Measurements from ENCODE around the gene DCN.

Gene DCN

DNA sequence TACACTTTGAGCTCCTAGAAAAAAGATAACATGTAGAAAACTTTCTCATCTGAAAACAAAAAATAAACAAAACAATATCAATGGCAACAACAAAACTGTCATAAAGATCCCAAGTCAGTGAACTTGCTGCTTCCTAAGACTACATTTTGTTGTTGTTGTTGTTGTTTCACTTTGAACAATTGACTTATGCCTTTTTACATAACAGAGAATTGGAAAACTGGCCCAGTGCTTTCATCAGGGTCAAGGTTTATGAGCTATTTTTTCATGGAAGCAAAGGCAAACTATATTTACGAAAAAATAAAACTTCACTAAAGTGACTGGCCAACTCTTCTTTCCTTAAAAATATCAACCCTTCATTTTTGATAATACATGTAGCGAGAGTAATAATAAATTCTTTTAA lies 6.3 kb downstream of the DCN start:
- H3K27ac ChIP-seq (ENCODE audit: low read depth, low read length, severe bottlenecking), result no peak overlapping the region
- H3K4me3 ChIP-seq (ENCODE audit: extremely low read depth, insufficient read depth, low read length, poor library complexity, severe bottlenecking), result no peak overlapping the region
- no peaks in the 10 kb centered on the region for H3K9me3 ChIP-seq (ENCODE audit: control insufficient read depth, low read length)
- H3K4me1 ChIP-seq (ENCODE audit: control insufficient read depth, insufficient read depth, low read length, poor library complexity, severe bottlenecking), result no peaks in the 10 kb centered on the region
- no peaks in the 10 kb centered on the region for H3K36me3 ChIP-seq (ENCODE audit: control insufficient read depth, insufficient read depth, low read length)
- WGBS, 2 experiments (ENCODE audit: insufficient coverage in 2 of 2), result 60% methylated on average over 1 of the region's 2 CpGs; no CpG with 5 or more reads in 1 of the 2 experiments

DNA sequence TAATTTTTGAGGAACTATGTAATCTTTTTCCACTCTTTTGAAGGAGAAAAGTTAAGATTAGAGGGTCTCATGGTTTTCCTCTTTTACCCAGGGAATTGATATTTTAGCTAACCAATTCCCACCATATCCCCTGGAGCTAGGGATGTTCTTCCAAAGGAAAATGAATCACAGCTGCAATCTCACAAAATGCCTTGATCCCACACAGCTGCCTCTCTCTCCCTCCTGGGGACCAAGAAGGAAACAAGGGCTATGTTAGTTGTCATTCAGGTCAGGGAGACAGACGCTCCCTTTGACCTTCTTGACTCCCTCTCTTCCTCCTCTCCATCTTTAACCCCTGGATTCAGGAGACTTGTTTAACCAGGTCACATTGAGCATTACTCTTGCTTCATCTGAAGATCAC lies 9.5 kb downstream of the DCN start:
- H3K4me3 ChIP-seq (ENCODE audit: extremely low read depth, insufficient read depth, low read length, poor library complexity, severe bottlenecking), result no peak overlapping the region
- 57 to 60% methylated on average over 1 of the region's 1 CpG for WGBS, 2 experiments (ENCODE audit: insufficient coverage in 2 of 2)
- H3K4me1 ChIP-seq (ENCODE audit: control insufficient read depth, insufficient read depth, low read length, poor library complexity, severe bottlenecking), result no peaks in the 10 kb centered on the region
- H3K9me3 ChIP-seq (ENCODE audit: control insufficient read depth, low read length), result no peaks in the 10 kb centered on the region
- H3K36me3 ChIP-seq (ENCODE audit: control insufficient read depth, insufficient read depth, low read length), result no peaks in the 10 kb centered on the region
- no peak overlapping the region for H3K27ac ChIP-seq (ENCODE audit: low read depth, low read length, severe bottlenecking)

DNA sequence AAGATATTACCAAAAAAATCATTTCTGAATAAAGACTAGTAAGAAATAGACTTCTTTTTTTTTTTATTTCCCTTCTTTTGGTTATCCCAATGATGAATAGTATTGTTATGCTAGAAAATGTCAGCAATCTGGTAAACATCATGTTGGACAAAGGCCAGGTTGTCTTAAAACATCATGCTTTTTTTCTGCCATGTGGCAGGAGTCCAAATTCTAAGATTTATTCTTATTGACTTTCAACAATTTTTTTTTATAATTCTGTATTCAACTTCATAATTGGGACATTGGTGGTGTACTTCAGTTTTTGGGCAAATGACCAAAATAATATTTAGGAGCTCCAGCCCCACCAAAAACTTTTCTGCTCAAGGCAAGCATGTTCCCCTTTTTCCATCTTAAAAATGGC lies 10.5 kb downstream of the DCN start:
- no peaks in the 10 kb centered on the region for H3K9me3 ChIP-seq (ENCODE audit: control insufficient read depth, low read length)
- no peak overlapping the region for H3K4me3 ChIP-seq (ENCODE audit: extremely low read depth, insufficient read depth, low read length, poor library complexity, severe bottlenecking)
- H3K4me1 ChIP-seq (ENCODE audit: control insufficient read depth, insufficient read depth, low read length, poor library complexity, severe bottlenecking), result no peaks in the 10 kb centered on the region
- no peaks in the 10 kb centered on the region for H3K36me3 ChIP-seq (ENCODE audit: control insufficient read depth, insufficient read depth, low read length)
- no peak overlapping the region for H3K27ac ChIP-seq (ENCODE audit: low read depth, low read length, severe bottlenecking)

DNA sequence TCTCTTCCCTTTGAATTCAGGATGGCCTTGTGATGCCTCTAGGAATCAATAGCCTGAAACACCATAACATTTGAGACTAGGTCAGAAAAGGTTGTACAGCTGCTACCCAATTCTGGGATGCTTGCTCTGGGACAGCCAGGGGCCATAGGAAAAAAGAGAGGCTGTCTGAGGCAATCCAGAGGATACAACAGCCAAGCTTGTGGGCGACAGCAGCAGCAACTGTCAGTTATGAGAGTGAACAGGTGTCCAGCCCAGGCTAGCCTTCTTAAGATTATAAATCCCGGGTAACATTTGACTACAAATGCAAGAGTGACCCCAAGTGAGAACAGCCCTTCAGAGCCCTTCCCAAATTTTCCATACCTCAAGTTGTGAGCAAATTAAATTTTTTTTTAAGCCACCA lies 11.1 kb downstream of the DCN start:
- no peak overlapping the region for H3K27ac ChIP-seq (ENCODE audit: low read depth, low read length, severe bottlenecking)
- H3K36me3 ChIP-seq (ENCODE audit: control insufficient read depth, insufficient read depth, low read length), result no peaks in the 10 kb centered on the region
- no peaks in the 10 kb centered on the region for H3K4me1 ChIP-seq (ENCODE audit: control insufficient read depth, insufficient read depth, low read length, poor library complexity, severe bottlenecking)
- H3K9me3 ChIP-seq (ENCODE audit: control insufficient read depth, low read length), result no peaks in the 10 kb centered on the region
- no peak overlapping the region for H3K4me3 ChIP-seq (ENCODE audit: extremely low read depth, insufficient read depth, low read length, poor library complexity, severe bottlenecking)
- WGBS, 2 experiments (ENCODE audit: insufficient coverage in 2 of 2), result 93 to 94% methylated on average over 2 of the region's 2 CpGs

DNA sequence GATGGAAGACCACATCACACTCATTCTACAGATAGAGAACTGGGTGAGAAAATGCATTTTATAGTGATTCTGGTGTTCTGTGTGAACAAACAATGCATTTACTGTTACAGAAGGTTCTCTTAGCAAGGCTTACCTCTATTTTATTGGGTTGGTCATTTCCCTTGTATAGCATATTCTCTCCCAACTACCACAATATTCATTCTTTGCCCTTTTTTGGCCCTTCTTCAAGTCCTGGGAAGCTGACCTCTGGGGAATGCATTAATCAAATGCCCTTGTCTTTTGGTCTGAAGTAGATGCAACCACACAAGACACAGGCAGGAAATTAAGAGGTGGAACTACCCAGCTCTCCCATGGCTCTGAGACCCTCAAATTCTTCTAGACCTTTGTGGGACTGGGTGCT lies 19.5 kb downstream of the DCN start:
- Histone ChIP-seq H3K9me3 (ENCODE audit: control insufficient read depth, low read length) (no peaks in the 10 kb centered on the region), H3K36me3 (ENCODE audit: control insufficient read depth, insufficient read depth, low read length) (no peaks in the 10 kb centered on the region), H3K4me3 (ENCODE audit: extremely low read depth, insufficient read depth, low read length, poor library complexity, severe bottlenecking) (no peak overlapping the region), H3K4me1 (ENCODE audit: control insufficient read depth, insufficient read depth, low read length, poor library complexity, severe bottlenecking) (no peaks in the 10 kb centered on the region), H3K27ac (ENCODE audit: low read depth, low read length, severe bottlenecking) (no peak overlapping the region)

DNA sequence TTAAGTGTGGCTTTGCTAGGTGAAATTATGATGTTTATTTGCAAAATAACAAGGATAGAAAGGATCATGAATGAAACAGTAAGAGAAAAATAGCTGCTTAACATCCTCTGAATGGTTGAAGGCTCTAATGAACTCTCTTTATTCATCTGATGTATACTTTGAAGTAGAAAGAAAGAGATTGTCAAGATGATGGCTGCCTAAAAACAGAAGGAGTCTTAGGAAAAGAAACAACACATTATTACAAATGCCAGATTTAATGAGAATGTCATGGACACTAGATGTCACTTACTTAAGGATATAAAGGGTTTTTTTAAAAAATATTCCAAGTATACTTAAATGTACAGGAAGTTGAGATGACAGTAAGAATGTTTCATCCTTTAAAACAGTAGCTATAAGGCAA lies 21.6 kb downstream of the DCN start:
- H3K4me1 ChIP-seq (ENCODE audit: control insufficient read depth, insufficient read depth, low read length, poor library complexity, severe bottlenecking), result no peaks in the 10 kb centered on the region
- no peak overlapping the region for H3K27ac ChIP-seq (ENCODE audit: low read depth, low read length, severe bottlenecking)

DNA sequence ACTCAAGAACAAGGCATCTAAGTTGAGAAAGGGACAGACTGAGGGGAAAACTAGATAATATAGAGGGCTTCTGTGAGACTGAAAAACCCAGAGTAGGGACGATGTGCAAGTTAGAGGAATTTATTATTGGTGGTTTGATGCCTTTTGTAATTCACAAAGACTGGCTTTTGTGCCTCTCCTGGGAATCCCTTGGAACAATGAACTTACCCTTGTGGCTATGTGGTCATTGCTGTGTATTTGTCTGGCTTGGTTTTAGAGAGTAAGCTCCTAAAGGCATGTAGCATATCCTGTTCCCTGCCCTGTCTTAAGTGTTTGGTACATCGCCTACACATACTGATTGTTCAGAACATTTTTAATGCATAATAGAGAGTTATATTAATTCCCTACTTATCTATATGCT lies 26.6 kb downstream of the DCN start:
- no peak overlapping the region for H3K27ac ChIP-seq (ENCODE audit: low read depth, low read length, severe bottlenecking)

More for the DNA sequence above, 21.6 kb downstream of the DCN start:
- no peak overlapping the region for H3K4me3 ChIP-seq (ENCODE audit: extremely low read depth, insufficient read depth, low read length, poor library complexity, severe bottlenecking)
- H3K9me3 ChIP-seq (ENCODE audit: control insufficient read depth, low read length), result no peaks in the 10 kb centered on the region
- no peaks in the 10 kb centered on the region for H3K36me3 ChIP-seq (ENCODE audit: control insufficient read depth, insufficient read depth, low read length)

DNA sequence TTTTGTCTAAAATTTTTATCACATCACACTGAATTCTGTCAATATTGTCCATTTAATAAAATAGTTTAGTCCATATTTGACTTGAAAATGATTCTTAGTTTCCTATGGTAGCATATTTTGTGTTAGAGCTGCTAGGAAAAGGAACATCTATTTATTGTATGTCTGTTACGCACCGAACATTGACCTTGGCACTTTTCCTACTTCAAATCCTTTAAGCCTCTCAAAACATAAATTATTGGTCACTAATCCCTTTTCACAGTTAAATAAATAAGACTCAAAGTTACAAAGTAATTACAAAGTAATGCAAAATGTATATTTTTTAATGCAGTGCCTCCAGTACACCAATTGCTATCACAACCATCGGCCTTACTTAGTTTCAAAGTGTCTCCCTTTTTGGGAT lies 28.5 kb downstream of the DCN start:
- Histone ChIP-seq H3K4me3 (ENCODE audit: extremely low read depth, insufficient read depth, low read length, poor library complexity, severe bottlenecking) (no peak overlapping the region), H3K36me3 (ENCODE audit: control insufficient read depth, insufficient read depth, low read length) (no peaks in the 10 kb centered on the region), H3K9me3 (ENCODE audit: control insufficient read depth, low read length) (no peaks in the 10 kb centered on the region), H3K4me1 (ENCODE audit: control insufficient read depth, insufficient read depth, low read length, poor library complexity, severe bottlenecking) (no peaks in the 10 kb centered on the region), H3K27ac (ENCODE audit: low read depth, low read length, severe bottlenecking) (no peak overlapping the region)
- WGBS, 2 experiments (ENCODE audit: insufficient coverage in 2 of 2), result no CpG with 5 or more reads among the region's 3 CpGs

More for the DNA sequence above, 26.6 kb downstream of the DCN start:
- Histone ChIP-seq H3K9me3 (ENCODE audit: control insufficient read depth, low read length) (no peaks in the 10 kb centered on the region), H3K36me3 (ENCODE audit: control insufficient read depth, insufficient read depth, low read length) (no peaks in the 10 kb centered on the region), H3K4me1 (ENCODE audit: control insufficient read depth, insufficient read depth, low read length, poor library complexity, severe bottlenecking) (no peaks in the 10 kb centered on the region), H3K4me3 (ENCODE audit: extremely low read depth, insufficient read depth, low read length, poor library complexity, severe bottlenecking) (no peak overlapping the region)
- 29% methylated on average over 1 of the region's 2 CpGs; no CpG with 5 or more reads in 1 of the 2 experiments for WGBS, 2 experiments (ENCODE audit: insufficient coverage in 2 of 2)

DNA sequence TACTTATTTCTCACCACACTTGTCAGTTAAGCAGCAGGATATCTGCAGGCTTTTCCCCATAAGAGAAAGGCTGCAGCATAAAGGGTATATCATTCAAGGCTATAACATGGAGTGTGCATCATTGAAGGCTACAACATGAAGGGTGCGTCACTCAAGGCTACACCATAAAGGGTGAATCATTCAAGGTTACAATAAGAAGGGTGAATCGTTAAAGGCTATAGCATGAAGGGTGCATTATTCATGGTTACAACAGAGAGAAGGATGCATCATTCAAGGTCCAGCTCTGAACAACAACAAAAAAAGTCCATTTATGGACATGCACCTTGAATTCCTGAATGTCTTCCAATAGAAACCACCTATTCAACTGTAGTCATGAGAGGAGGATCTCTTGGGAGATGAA lies 38.6 kb downstream of the DCN start:
- H3K27ac ChIP-seq (ENCODE audit: low read depth, low read length, severe bottlenecking), result no peak overlapping the region

DNA sequence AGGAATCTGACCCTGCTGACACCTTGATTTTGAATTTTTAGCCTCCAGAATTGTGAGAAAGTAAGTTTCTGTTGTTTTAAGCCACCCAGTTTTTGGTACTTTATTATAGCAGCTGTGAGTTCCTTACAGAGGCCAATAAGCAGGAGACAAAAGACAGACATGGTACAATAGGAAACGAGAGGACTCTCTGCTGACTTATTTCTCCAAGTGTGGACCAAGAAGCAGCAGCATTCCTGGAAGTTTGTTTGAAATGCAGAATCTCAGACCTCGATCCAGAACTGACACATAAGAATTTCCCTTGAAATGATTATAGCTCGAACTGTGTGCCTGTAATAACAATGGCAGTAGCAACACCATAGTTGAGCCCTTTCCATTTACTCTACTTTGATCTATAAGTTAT lies 39.4 kb downstream of the DCN start:
- Histone ChIP-seq H3K4me3 (ENCODE audit: extremely low read depth, insufficient read depth, low read length, poor library complexity, severe bottlenecking) (no peak overlapping the region), H3K4me1 (ENCODE audit: control insufficient read depth, insufficient read depth, low read length, poor library complexity, severe bottlenecking) (peaks cover 34% of the 10 kb centered on the region), H3K9me3 (ENCODE audit: control insufficient read depth, low read length) (no peaks in the 10 kb centered on the region), H3K36me3 (ENCODE audit: control insufficient read depth, insufficient read depth, low read length) (no peaks in the 10 kb centered on the region), H3K27ac (ENCODE audit: low read depth, low read length, severe bottlenecking) (no peak overlapping the region)
- WGBS, 2 experiments (ENCODE audit: insufficient coverage in 2 of 2), result 94 to 97% methylated on average over 3 of the region's 3 CpGs

More for the DNA sequence above, 38.6 kb downstream of the DCN start:
- H3K36me3 ChIP-seq (ENCODE audit: control insufficient read depth, insufficient read depth, low read length), result no peaks in the 10 kb centered on the region
- 83 to 90% methylated on average over 2 of the region's 2 CpGs for WGBS, 2 experiments (ENCODE audit: insufficient coverage in 2 of 2)
- no peaks in the 10 kb centered on the region for H3K9me3 ChIP-seq (ENCODE audit: control insufficient read depth, low read length)
- H3K4me1 ChIP-seq (ENCODE audit: control insufficient read depth, insufficient read depth, low read length, poor library complexity, severe bottlenecking), result peaks cover 25% of the 10 kb centered on the region
- no peak overlapping the region for H3K4me3 ChIP-seq (ENCODE audit: extremely low read depth, insufficient read depth, low read length, poor library complexity, severe bottlenecking)

DNA sequence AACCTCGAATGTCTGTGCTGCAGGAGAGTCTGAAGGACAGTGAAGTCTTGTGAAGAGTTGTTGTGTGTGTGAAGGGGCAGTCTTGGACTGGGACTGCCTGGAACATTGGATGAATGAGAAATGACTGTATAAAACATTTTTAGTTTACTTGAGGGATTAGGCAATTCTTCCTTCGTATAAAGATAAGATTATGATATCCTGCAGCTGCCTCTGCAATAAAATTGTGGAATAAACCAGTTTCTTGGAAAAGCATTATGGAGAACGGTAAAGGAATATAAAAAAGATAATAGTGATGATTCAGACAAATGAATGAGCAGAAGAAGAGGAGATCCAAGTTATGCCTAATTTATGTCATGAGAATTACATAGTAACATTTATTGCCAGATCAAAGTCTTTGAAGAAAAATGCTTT lies 40.4 kb downstream of the DCN start:
- Histone ChIP-seq H3K36me3 (ENCODE audit: control insufficient read depth, insufficient read depth, low read length) (no peaks in the 10 kb centered on the region), H3K4me1 (ENCODE audit: control insufficient read depth, insufficient read depth, low read length, poor library complexity, severe bottlenecking) (peaks cover 38% of the 10 kb centered on the region)

More for the DNA sequence above, 40.4 kb downstream of the DCN start:
- peak overlapping the region; percentile 13 for H3K27ac ChIP-seq (ENCODE audit: low read depth, low read length, severe bottlenecking)
- H3K9me3 ChIP-seq (ENCODE audit: control insufficient read depth, low read length), result no peaks in the 10 kb centered on the region
- WGBS, 2 experiments (ENCODE audit: insufficient coverage in 2 of 2), result 79 to 88% methylated on average over 2 to 3 of the region's 3 CpGs
- H3K4me3 ChIP-seq (ENCODE audit: extremely low read depth, insufficient read depth, low read length, poor library complexity, severe bottlenecking), result no peak overlapping the region

Measured in mesodermal cell (in vitro differentiated cells).